GM08714 (cell line): Measurements from ENCODE around the gene LRRC46.

Experiments used
- H3K4me3 ChIP-seq: fragments of 200-500 bp; sonication (Bioruptor generic); 2 replicates; pipeline ENCODE4 v1.5.1; 2014; ENCODE audit warnings: mild to moderate bottlenecking, low read length, inconsistent platforms
- ZNF274 ChIP-seq: IDR thresholded peaks from 2 replicates; pipeline ENCODE4 v1.6.1; 2012; ENCODE audit warnings: mild to moderate bottlenecking, low read depth, low read length

The LRRC46 gene

DNA sequence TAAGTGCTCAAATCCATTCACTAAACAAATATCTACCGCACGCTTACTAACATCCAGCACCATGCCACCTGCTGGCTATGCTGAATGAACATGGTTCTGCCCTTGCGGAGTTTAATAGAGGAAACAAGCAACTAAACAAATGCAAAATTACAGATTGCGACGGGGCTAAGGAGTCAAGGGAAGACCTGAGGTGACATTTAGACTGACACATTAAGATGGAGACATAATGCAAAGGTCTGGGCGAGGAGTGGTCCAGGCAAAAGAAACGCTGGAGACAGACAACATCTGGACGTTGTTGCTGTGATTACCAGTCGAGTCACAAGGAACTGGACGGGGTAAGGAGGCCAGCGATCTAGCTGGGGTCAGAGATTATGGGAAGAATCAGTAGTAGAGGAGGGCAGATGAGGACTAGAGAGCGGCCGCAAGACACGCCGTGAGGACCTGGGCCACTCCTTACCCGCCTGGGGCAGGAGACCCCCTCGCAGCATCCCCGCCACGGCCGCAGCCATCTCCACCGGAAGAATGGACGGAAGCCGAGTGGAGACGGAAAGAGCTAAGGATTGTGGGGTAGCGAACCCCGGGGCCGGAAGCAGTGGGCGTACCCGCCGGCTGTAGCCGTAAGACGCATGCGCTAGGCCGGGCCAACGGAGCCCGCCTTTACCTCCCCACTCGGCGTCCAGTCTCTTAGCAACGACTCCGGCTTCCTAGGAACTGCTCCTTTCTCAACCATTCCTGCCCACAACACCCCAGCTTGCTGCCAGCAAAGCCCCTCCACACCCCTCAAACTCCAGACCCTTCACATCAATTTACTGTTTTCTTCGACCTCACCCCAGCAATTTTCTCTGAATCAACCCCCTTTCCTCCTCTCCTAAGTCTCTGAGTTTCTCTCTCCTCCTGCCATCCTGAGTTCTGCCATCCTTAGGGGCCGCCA, at the start of gene LRRC46, which contains the start of gene MRPL10:
Gene LRRC46 (plus strand): TSS at position 668 of the 931 bp plus-strand sequence. CDS start 320 bp downstream, outside the sequence.
Gene MRPL10 (minus strand): TSS at position 539 of the 931 bp plus-strand sequence. CDS start 30 bp downstream, at position 509.
- TF ChIP-seq ZNF274 = no peak

DNA sequence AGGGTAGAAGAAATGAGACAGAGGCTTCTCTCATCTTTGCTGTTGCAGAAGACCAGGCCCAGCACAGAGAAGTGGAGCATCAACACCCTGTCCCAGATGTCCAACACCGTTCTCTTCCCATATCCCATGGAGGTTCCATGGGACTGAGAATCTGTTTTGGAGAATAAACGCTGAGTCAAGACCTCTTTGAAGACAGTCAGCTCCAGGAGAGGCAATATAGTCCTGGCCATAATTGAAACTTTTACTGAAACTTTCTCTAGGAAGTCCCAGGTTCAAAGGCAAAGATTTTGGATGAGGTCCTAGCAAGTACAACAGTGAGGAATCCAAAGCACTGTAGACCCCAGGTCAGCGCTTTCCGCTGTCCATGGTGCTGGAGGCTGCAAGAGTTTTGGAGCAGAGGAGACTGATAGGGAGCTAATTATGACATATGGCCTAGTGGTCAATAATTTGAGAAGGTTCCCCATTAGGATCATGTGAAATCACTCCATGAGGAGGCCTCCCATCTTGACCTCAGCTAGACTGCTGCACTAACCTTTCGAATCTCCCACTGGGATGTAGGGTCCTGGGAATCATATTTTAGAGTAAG, 45.8 kb upstream of the LRRC46 start:
- no peak overlapping the region for H3K4me3 ChIP-seq
- TF ChIP-seq ZNF274 = no peak

More for the DNA sequence above, at the start of gene LRRC46, which contains the start of gene MRPL10:
- peak within 1 kb of the TSS; percentile 95 for H3K4me3 ChIP-seq

DNA sequence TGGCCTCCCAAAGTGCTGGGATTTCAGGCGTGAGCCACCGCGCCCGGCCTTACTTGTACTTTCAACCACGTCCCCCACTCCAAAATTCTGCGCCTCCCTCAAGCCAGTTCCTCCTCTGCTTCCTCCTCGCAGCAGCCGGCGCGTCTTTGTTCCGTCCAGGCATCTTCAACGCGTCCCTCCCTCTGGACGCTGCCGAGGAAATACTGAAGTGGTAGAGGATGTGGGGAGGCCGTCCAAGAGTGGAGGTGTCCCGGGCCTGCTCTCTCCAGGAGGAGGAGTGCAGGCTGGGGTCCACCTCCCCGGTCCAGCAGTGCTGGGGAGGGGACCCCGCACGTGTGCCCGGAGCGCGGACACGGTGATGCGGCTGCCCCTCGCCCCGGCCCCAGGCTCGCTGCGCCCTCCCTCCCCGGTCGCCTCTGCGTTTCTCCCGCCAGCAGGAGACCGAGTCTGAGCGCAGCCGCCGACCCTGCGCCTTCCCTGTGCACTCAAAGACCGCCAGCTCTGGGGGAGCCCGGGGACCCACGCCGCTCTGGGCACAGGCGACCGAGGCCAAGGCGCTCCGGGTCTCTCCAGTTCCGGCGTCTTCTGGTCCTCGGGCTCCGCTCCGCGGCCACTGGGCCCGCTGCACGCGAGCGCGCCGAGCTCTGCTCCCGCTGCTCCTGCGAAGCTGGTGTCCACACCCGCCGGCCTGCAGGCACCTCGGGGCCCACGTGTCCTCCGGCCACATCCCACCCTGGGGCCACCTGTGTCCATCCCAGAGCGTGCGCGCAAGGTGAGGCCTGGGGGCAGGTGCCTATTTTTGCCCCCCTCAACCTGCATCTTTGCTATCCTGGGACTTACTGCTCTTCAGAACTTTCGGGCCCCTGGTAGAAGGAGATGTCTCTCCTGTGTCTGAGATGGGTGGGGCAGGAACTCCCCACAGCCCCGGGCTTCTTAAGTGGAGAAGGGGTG, 41.6 kb upstream of the LRRC46 start:
- TF ChIP-seq ZNF274 = no peak
- no peak overlapping the region; the same call in 1 of the 2 replicates for H3K4me3 ChIP-seq

DNA sequence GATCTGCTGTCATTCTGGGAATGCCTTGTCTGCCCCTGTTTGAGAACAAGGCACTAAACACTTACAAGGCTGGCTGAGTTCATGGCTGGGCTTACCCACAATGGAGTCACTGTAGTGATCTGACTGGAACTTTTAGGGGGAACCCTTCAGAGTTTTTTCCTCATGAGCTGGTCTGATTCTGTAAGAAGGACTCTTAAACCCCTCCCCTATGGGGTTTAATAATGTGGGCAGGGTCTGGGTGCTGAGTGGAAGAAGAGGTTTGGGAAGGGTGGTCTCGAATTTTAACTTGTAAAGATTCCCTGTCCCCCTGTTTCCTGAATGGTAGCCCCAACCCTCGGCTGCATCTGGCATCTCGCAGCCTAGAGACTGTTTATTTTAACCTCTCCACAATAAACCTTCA, 40.4 kb upstream of the LRRC46 start:
- H3K4me3 ChIP-seq = no peak overlapping the region
- TF ChIP-seq ZNF274 = no peak

DNA sequence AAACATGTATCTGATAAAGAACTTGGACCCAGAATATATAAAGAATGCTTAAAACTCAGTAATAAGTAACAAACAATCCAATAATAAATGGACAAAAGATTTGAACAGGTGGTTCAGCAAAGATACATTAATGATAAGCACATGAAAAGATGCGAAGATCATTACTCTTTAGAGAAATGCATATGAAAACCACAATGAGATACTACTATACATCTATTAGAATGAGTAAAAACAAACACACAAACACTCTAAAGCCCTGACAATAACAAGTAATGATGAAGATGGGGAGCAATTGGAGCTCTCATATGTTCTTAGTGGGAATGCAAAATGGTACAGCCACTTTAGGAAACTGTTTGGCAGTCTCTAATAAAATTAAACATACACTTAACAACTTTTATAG, 39.0 kb upstream of the LRRC46 start:
- TF ChIP-seq ZNF274 = no peak
- no peak overlapping the region for H3K4me3 ChIP-seq

DNA sequence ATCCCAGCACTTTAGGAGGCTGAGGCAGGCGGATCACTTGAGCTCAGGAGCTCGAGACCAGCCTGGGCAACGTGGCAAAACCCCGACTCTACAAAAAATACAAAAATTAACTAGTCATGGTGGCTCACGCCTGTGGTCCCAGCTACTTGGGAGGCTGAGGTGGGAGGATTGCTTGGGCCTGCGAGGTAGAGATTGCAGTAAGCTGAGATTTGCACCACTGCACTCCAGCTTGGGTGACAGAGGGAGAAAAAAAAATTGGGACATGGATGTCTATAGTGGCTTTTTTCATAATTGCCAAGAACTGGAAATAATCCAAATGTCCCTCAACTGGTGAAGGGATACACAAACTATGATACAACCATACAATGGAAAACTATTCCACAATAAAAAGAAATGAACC, 38.5 kb upstream of the LRRC46 start:
- TF ChIP-seq ZNF274 = no peak
- H3K4me3 ChIP-seq = no peak overlapping the region

GRCh38 chr17:47797797-47798196, 33.7 kb upstream of the LRRC46 start:
- no peak overlapping the region for H3K4me3 ChIP-seq
- no peak for TF ChIP-seq ZNF274

DNA sequence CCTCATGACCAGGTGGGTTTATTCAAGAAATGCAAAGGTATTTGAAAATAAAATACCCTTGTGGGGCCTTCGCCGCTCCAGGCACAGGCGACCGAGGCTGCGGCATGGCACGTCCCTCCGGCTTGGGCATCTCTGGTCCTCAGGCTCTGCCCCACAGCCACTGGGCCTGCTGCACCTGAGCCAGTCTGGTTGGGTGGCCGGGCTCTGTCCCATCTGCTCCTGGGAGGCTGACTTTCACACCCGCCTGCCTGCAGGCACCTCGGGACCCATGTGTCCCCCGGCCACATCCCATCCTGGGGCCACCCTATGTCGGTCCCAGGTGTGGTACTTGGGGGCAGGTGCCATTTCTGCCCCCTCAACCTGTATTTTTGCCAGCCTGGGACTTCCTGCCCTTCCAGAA, 30.8 kb upstream of the LRRC46 start:
- no peak for TF ChIP-seq ZNF274
- no peak overlapping the region for H3K4me3 ChIP-seq

- TF ChIP-seq ZNF274 = no peak
These were observed 30.2 kb upstream of the LRRC46 start for GRCh38 chr17:47801176-47801765.

DNA sequence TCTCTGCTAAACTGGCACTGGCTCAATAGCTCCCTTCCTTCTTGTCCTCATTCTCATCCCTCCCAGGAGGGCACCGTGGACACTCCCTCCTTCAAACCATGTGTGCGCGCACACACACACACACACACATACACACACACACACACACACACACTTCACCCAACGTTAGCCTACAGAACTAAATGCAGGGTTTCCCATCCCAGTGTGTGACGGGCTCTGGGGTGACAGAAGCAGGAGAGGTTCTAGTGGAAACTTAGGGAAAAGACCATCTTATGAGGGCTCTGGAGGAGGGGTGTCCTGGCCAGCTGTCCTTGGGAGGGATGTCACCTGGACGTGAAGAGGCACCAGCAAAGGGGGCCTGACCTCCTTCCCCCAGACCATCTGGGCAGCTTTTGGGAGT, 29.6 kb upstream of the LRRC46 start:
- no peak overlapping the region for H3K4me3 ChIP-seq
- TF ChIP-seq ZNF274 = no peak

More at GRCh38 chr17:47801176-47801765, 30.2 kb upstream of the LRRC46 start:
- H3K4me3 ChIP-seq = no peak overlapping the region

- no peak overlapping the region for H3K4me3 ChIP-seq
- TF ChIP-seq ZNF274 = no peak
These were observed 29.0 kb upstream of the LRRC46 start for GRCh38 chr17:47802341-47803022.

DNA sequence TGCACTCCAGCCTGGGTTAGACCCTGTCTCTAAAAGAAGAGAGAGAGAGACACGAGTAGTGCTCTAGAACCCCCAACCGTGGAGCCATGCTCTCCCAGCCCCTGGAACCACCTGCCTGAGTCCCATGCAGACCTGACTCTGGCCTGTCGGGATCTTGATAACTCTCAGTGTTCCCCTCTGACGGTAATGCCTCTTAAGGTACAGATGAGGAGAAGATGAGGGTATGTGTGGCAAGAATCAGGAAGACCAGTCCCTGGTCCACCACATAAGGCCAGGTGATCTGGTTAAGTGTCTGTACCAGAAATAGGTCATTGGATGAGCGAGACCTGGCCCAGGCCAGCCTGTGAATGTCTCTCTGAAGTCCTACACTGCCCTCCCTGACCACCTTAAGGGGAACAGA, 28.3 kb upstream of the LRRC46 start:
- TF ChIP-seq ZNF274 = no peak
- H3K4me3 ChIP-seq = no peak overlapping the region

GRCh38 chr17:47803751-47804150, 27.7 kb upstream of the LRRC46 start:
- no peak for TF ChIP-seq ZNF274
- H3K4me3 ChIP-seq = no peak overlapping the region
